Tongue (tissue), 3 donors: ENCODE data around the gene METTL17. TPM values are rescaled to one million over a fixed set of nuclear protein-coding genes. Genes with fewer than 3 reads are reported as not detected.

Experiments used
- DNase-seq: peaks from one replicate; pipeline ENCODE4 v3.0.0-alpha.2; 2015
- small RNA-seq: library from RNA; depleted of rRNA; stranded (forward); fragments of <200 nt; gene quantifications from one replicate; pipeline ENCODE3, GENCODE V24; 2014; ENCODE audit warnings: low replicate concordance
- total RNA-seq: library from RNA; depleted of rRNA; stranded (reverse); fragments of >200 nt; gene quantifications from one replicate; pipeline ENCODE4 v1.2.3, GENCODE V29; 2014

The METTL17 gene
- total RNA-seq, 1 donor from 2014 or later = 57.3 TPM

GRCh38 chr14:21043387-21043973, 53.7 kb downstream of the METTL17 start:
- no peak for DNase-seq

GRCh38 chr14:21043974-21044618, 54.3 kb downstream of the METTL17 start:
- no peak for DNase-seq

Small RNA genes lying within 50 kb of the gene (small RNA-seq; reads per million reads assigned to genes)
- not detected for gene RN7SL189P

Other genes starting within 250 kb of the METTL17 start
- gene EDDM3A, start 244.1 kb upstream of the METTL17 start, total RNA-seq = not detected
- gene EDDM3B, start 221.6 kb upstream of the METTL17 start, total RNA-seq = not detected
- gene RNASE6, start 208.7 kb upstream of the METTL17 start, total RNA-seq = 3.1 TPM
- gene RNASE1, start 187.1 kb upstream of the METTL17 start, total RNA-seq = 38.5 TPM
- not detected for gene RNASE3, start 98.6 kb upstream of the METTL17 start, total RNA-seq
- gene RNASE2, start 34.5 kb upstream of the METTL17 start, total RNA-seq = 0.82 TPM
- gene SLC39A2, start 9.3 kb downstream of the METTL17 start, total RNA-seq = 5.6 TPM
- 230 TPM for gene NDRG2, start 35.1 kb downstream of the METTL17 start, total RNA-seq
- gene TPPP2, start 40.2 kb downstream of the METTL17 start, total RNA-seq = not detected
- gene RNASE13, start 44.8 kb downstream of the METTL17 start, total RNA-seq = not detected
- gene RNASE7, start 52.4 kb downstream of the METTL17 start, total RNA-seq = 1.2 TPM
- gene RNASE8, start 67.8 kb downstream of the METTL17 start, total RNA-seq = not detected
- 79.2 TPM for gene ARHGEF40, start 80.3 kb downstream of the METTL17 start, total RNA-seq
- 15.1 TPM for gene ZNF219, start 108.7 kb downstream of the METTL17 start, total RNA-seq
- not detected for gene TMEM253, start 111.1 kb downstream of the METTL17 start, total RNA-seq
- gene OR5AU1, start 166.1 kb downstream of the METTL17 start, total RNA-seq = not detected